Left ventricle myocardium inferior (tissue), 1 donor: ENCODE measurements around the gene ABCG8. TPM values are rescaled to one million over a fixed set of nuclear protein-coding genes. Genes with fewer than 3 reads are reported as not detected.

Experiments
- DNase-seq: peaks from one replicate; pipeline ENCODE4 v3.0.0-alpha.2; 2020
- H3K27ac ChIP-seq: fragments of 200-600 bp; replicated peaks from 2 replicates; pipeline ENCODE4 v1.8.0; 2021
- H3K27me3 ChIP-seq: fragments of 200-600 bp; 2 replicates; pipeline ENCODE4 v1.8.0; 2021; ENCODE audit warnings: low read depth
- H3K36me3 ChIP-seq: fragments of 200-600 bp; 2 replicates; pipeline ENCODE4 v1.8.0; 2021
- H3K4me1 ChIP-seq: fragments of 200-600 bp; 2 replicates; pipeline ENCODE4 v1.8.0; 2021
- H3K4me3 ChIP-seq: fragments of 200-600 bp; 2 replicates; pipeline ENCODE4 v1.8.0; 2021; ENCODE audit warnings: mild to moderate bottlenecking, moderate library complexity
- H3K9me3 ChIP-seq: fragments of 200-600 bp; replicated peaks from 2 replicates; pipeline ENCODE4 v1.8.0; 2021
- CTCF ChIP-seq: fragments of 200-600 bp; IDR thresholded peaks from 2 replicates; pipeline ENCODE4 v1.8.0; 2021; ENCODE audit warnings: antibody characterized with exemption, mild to moderate bottlenecking, borderline replicate concordance
- intact Hi-C: fragments of 100-400 bp; cut with micrococcal nuclease; formaldehyde crosslinking; loops from one replicate; pipeline ENCODE4 v1.11.0; 2022
- total RNA-seq: library from RNA; stranded (reverse); fragmentation: NEBNext Ultra II Directional; extraction: Animal tissue kit (Norgen Biotek cat#: 25700); gene quantifications from one replicate; pipeline ENCODE4 v1.2.1, GENCODE V29; 2021
- donor health status: DM: no; HTN: yes; CAD: no; lungs with severe emphysema.

The ABCG8 gene
- total RNA-seq, 1 donor from 2014 or later: not detected

GRCh38 chr2:43853141-43854081 lies 14.6 kb downstream of the ABCG8 start:
- no peaks in the 10 kb centered on the region for H3K4me1 ChIP-seq
- H3K4me3 ChIP-seq: no peak overlapping the region
- no peaks in the 10 kb centered on the region for H3K9me3 ChIP-seq
- intact Hi-C loops: no loop called here
- H3K36me3 ChIP-seq: no peaks in the 10 kb centered on the region
- no peak for TF ChIP-seq CTCF
- H3K27me3 ChIP-seq: peaks cover 99% of the 10 kb centered on the region
- H3K27ac ChIP-seq: no peak overlapping the region
- no peak for DNase-seq

GRCh38 chr2:43854671-43855070 lies 15.9 kb downstream of the ABCG8 start:
- no peaks in the 10 kb centered on the region for H3K4me1 ChIP-seq
- H3K9me3 ChIP-seq: no peaks in the 10 kb centered on the region
- no peak for TF ChIP-seq CTCF
- intact Hi-C loops: no loop called here
- H3K27ac ChIP-seq: no peak overlapping the region
- H3K36me3 ChIP-seq: no peaks in the 10 kb centered on the region
- H3K4me3 ChIP-seq: no peak overlapping the region
- no peak for DNase-seq
- H3K27me3 ChIP-seq: peaks cover 99% of the 10 kb centered on the region

- no peak for DNase-seq
- Histone ChIP-seq H3K4me3 (no peak overlapping the region), H3K27me3 (peaks cover 99% of the 10 kb centered on the region), H3K27ac (no peak overlapping the region), H3K9me3 (no peaks in the 10 kb centered on the region), H3K36me3 (no peaks in the 10 kb centered on the region), H3K4me1 (no peaks in the 10 kb centered on the region)
- intact Hi-C loops: no loop called here
- TF ChIP-seq CTCF: no peak
Measured at GRCh38 chr2:43855292-43855691, 16.5 kb downstream of the ABCG8 start.

- intact Hi-C loops: no loop called here
- Histone ChIP-seq H3K4me1 (no peaks in the 10 kb centered on the region), H3K9me3 (no peaks in the 10 kb centered on the region), H3K36me3 (no peaks in the 10 kb centered on the region), H3K4me3 (no peak overlapping the region), H3K27me3 (peaks cover 62% of the 10 kb centered on the region), H3K27ac (no peak overlapping the region)
- no peak for DNase-seq
- TF ChIP-seq CTCF: no peak
Measured at GRCh38 chr2:43872151-43872550, 33.4 kb downstream of the ABCG8 start.

- no peak for TF ChIP-seq CTCF
- no peak for DNase-seq
- intact Hi-C loops: no loop called here
- Histone ChIP-seq H3K27ac (no peak overlapping the region), H3K27me3 (peaks cover 50% of the 10 kb centered on the region), H3K4me1 (no peaks in the 10 kb centered on the region), H3K9me3 (no peaks in the 10 kb centered on the region), H3K36me3 (no peaks in the 10 kb centered on the region), H3K4me3 (no peak overlapping the region)
Measured at GRCh38 chr2:43874776-43875451, 36.1 kb downstream of the ABCG8 start.
